ENCODE data around the gene DLST.

Gene DLST

DNA sequence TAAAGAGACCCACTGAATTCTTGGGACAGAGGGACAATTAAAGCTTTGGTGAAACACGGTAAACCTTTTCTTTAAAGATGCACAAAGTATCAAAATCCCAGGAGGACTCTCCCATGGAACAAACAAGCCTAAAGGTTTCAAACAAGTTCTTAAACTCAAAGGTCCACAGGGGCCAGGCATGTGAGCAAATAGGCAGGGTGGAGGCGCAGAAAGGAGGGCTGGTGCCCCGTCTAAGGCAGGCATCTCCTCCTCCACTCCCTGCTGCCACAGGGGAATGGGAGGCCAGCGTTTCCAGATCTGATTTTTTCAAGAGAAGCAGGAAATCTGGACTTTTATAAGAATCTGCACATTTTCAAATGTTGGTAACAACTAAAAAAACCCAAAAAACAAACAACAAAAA, 33.7 kb downstream of the DLST start:
- no peaks in the 10 kb centered on the region for H3K9me3 ChIP-seq

DNA sequence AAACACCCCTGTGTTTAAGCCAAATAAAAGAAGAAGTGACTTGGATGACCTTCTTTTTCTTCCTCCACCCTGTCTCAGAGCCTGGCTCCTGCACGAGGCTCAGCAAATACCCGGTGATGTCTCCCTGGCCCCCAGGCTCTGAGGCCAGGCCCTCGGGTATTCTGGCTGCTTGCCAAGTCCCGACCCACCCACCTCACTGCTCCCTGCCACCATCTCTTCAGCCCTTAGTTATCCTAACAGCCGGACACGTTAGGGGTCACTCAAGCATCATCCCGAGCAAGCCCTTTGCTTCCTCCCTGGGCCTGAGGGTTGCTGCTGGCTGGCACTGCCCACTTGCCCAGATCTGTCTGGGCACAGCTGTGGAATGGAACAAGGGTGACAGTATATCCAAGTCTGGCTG, 34.1 kb downstream of the DLST start:
- no peak overlapping the region for H3K4me3 ChIP-seq (ENCODE audit: low read depth in 1 of 2, low read length in 1 of 2)
- no peaks in the 10 kb centered on the region for H3K36me3 ChIP-seq
- H3K9me3 ChIP-seq = no peaks in the 10 kb centered on the region
- H3K4me1 ChIP-seq (ENCODE audit: control insufficient read depth in 1 of 2, insufficient read depth in 1 of 2, low read depth in 1 of 2, low read length in 1 of 2) = no peaks in the 10 kb centered on the region
- TF ChIP-seq, protein P1, sequence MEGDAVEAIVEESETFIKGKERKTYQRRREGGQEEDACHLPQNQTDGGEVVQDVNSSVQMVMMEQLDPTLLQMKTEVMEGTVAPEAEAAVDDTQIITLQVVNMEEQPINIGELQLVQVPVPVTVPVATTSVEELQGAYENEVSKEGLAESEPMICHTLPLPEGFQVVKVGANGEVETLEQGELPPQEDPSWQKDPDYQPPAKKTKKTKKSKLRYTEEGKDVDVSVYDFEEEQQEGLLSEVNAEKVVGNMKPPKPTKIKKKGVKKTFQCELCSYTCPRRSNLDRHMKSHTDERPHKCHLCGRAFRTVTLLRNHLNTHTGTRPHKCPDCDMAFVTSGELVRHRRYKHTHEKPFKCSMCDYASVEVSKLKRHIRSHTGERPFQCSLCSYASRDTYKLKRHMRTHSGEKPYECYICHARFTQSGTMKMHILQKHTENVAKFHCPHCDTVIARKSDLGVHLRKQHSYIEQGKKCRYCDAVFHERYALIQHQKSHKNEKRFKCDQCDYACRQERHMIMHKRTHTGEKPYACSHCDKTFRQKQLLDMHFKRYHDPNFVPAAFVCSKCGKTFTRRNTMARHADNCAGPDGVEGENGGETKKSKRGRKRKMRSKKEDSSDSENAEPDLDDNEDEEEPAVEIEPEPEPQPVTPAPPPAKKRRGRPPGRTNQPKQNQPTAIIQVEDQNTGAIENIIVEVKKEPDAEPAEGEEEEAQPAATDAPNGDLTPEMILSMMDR (IDR thresholded peaks at IDR 0.05) = no peak
- no peaks in the 10 kb centered on the region for H3K27me3 ChIP-seq
- no peak overlapping the region for H3K27ac ChIP-seq

More for the DNA sequence above, 33.7 kb downstream of the DLST start:
- Histone ChIP-seq H3K4me3 (ENCODE audit: low read depth in 1 of 2, low read length in 1 of 2) (no peak overlapping the region), H3K27ac (no peak overlapping the region), H3K4me1 (ENCODE audit: control insufficient read depth in 1 of 2, insufficient read depth in 1 of 2, low read depth in 1 of 2, low read length in 1 of 2) (no peaks in the 10 kb centered on the region), H3K36me3 (no peaks in the 10 kb centered on the region), H3K27me3 (no peaks in the 10 kb centered on the region)
- TF ChIP-seq, protein P1 (IDR thresholded peaks at IDR 0.05) = no peak

DNA sequence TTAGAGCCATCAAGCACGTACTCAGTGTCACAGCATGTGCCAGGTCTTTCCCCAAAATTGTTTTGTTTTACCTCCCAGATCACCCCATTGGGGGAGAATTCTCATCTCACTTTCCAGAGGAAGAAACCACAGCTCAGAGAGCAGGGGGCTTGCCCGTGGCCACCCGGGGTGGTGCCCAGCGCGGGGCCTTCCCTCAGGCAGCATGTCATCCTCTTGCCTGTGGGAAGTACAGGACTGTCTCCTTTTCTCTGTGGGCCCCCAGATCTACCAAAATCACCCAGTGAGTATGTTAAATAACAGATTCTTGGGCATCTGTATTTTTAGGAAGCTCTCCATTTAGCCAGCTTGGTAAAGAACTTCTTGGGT, 35.4 kb downstream of the DLST start:
- no peak overlapping the region for H3K27ac ChIP-seq
- TF ChIP-seq, protein P1 (IDR thresholded peaks at IDR 0.05) = no peak
- H3K4me3 ChIP-seq (ENCODE audit: low read depth in 1 of 2, low read length in 1 of 2) = no peak overlapping the region
- H3K27me3 ChIP-seq = peaks cover 12% of the 10 kb centered on the region
- no peaks in the 10 kb centered on the region for H3K9me3 ChIP-seq
- no peaks in the 10 kb centered on the region for H3K4me1 ChIP-seq (ENCODE audit: control insufficient read depth in 1 of 2, insufficient read depth in 1 of 2, low read depth in 1 of 2, low read length in 1 of 2)
- no peaks in the 10 kb centered on the region for H3K36me3 ChIP-seq

DNA sequence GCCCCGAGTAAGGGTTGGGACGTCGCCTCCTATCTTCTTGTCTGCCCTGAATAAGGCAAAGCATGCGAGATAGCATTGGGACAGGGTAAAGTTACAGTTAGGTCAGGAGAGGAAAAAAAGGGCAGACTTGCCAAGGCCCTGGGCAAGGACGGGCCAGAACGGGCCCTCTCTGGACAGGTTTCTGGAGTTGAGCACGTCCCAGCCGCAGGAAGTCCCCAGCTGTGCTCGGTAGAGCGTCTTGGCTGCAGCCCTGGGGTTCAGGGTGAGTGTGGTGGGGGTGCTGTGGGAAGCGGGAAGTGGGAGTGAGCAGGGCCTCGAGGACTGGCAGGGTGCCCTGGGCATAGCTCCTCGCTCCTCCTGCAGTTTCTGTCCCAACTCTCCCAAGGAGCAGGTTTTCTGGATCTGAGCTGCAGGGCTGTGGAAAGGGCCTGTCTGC, 35.9 kb downstream of the DLST start:
- Histone ChIP-seq H3K36me3 (no peaks in the 10 kb centered on the region), H3K4me1 (ENCODE audit: control insufficient read depth in 1 of 2, insufficient read depth in 1 of 2, low read depth in 1 of 2, low read length in 1 of 2) (peaks cover 0 to 1% of the 10 kb centered on the region in 2 experiments), H3K27me3 (peaks cover 17% of the 10 kb centered on the region), H3K4me3 (ENCODE audit: low read depth in 1 of 2, low read length in 1 of 2) (no peak overlapping the region), H3K9me3 (no peaks in the 10 kb centered on the region), H3K27ac (no peak overlapping the region)
- TF ChIP-seq, protein P1 (IDR thresholded peaks at IDR 0.05) = no peak

DNA sequence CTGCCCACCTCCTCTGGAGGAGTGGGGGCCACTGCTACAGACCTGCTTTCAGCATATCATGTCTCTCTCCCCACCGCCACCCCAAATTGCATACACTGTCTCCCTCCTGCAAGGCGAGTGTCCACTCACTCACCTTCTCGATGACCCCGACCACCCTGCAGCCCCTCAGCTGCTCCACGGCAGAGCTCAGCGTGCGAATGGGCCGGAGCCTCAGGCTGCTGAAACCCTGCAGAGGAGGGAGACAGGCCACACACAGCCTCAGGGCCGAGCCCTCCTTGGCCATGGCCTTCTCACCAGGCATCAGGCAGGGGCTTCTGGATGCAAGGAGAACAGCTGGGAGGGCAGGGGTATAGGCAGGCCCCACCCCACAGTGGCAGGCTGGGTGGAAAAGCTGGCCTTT, 36.7 kb downstream of the DLST start:
- Histone ChIP-seq H3K36me3 (no peaks in the 10 kb centered on the region), H3K4me3 (ENCODE audit: low read depth in 1 of 2, low read length in 1 of 2) (no peak overlapping the region), H3K27ac (no peak overlapping the region), H3K27me3 (peaks cover 24% of the 10 kb centered on the region), H3K4me1 (ENCODE audit: control insufficient read depth in 1 of 2, insufficient read depth in 1 of 2, low read depth in 1 of 2, low read length in 1 of 2) (peaks cover 3 to 7% of the 10 kb centered on the region in 2 experiments), H3K9me3 (no peaks in the 10 kb centered on the region)
- TF ChIP-seq, protein P1 (IDR thresholded peaks at IDR 0.05) = no peak

Measured in neutrophil (primary cell).